Fibroblast of skin of right biceps (primary cell): ENCODE measurements around the gene HGD.
"Not testable (repeated sequence)": the region's sequence is repeated elsewhere in the genome, so short reads cannot be mapped to it uniquely, and the experiment has no call there.

ENCODE experiments used
- DNase-seq: peaks from one replicate; pipeline ENCODE4 v3.0.0-alpha.2; 2013

Gene HGD

DNA sequence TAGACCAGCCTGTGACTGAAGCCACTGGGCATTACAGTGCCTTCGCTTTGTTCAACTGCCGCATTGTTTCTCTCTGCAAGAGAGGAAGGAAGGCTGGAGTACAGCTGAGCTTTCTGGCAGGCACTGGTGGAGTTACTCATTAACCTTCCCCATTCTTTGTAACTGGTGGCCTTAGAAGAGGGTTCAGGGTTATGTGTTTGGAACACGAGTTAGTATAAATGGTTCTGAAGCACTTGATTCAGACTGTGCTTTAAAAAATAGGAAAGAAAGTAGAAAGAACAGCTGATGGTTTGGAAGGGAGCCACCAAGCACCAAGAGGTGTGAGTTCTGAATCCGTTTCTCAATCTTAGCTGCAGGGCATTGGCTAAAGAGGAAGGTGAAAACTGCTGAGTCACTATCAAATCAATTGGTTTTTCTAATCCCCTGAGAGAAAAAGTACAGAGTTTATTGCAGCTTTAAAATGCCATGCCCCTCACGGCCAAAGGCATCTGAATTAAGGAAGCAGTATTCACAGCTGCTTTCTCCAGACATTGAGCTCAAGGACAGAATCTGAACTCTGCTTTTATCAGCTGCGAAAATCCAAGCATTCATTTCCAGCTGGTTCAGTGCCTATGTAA, 3.6 kb downstream of the HGD start:
- DNase-seq, result peak; percentile 56

DNA sequence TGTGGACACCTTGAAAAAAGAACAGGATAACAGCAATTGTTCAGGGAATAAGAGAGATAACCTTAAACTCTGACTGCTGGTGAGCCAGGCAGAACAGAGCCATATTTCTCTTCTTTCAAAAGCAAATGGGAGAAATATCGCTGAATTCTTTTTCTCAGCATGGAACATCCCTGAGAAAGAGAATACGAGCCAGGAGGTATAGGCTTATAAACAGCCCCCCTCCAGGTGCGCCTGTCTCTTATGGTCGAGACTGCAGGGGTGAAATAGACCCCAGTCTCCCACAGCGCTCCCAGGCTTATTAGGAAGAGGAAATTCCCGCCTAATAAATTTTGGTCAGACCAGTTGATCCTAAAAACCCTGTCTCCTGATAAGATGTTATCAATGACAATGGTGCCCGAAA, 4.8 kb downstream of the HGD start:
- not testable (repeated sequence) for DNase-seq

DNA sequence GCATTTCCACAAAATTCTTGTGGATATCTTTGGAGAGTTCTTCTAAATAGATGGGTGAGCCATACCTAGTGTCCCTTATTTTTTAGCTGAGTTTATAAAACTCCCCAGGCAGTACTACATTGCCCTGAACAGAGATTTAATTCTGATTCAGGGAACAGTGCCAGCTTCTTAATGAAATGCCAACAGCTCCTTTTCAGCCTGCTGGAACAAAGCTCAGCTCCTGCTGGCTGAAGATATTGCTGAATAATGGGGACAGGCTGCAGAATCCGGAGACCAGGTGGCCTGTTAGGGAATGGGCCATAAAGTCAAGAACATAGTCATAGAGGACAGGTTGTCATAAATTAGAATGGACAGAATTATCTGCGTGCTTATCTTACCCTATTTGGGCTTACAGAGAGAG, 8.9 kb downstream of the HGD start:
- no peak for DNase-seq

DNA sequence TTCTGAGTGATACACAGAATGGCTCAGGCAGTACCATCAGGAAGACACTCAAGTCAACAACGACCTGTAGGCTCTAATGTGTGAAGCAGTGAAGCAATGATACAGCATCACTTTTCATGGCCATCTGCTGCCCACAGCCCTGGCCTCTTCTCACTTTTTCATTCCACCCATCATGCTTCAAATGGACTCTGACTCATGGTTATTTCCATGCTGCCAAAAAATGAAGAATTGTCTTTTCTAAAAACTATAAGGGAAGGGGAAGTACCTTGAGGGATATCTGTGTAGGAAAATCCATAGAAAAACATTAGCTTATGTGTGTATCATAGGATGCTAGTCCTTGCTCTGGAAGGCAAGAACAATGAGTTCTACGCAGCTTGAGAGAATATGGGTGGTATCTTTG, 11.5 kb downstream of the HGD start:
- no peak for DNase-seq

DNA sequence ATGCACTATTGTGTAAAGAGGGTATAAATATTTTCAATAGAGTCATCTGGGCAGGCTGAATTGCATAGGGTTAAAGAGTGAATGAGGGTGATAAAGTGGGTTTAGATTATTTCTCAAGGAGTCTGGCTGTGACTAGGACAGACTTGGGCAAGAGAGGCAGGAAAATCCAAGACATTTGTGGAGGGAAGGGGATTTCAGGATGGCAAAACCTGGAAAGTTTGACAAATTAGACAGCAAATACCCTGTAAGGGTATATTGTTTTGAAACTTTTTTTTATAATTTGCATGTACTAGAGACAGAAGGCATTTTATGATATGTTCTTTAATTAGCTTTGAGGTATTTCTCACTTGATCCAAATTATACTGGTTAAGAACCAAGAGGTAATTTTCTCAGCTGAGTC, 17.1 kb downstream of the HGD start:
- no peak for DNase-seq

DNA sequence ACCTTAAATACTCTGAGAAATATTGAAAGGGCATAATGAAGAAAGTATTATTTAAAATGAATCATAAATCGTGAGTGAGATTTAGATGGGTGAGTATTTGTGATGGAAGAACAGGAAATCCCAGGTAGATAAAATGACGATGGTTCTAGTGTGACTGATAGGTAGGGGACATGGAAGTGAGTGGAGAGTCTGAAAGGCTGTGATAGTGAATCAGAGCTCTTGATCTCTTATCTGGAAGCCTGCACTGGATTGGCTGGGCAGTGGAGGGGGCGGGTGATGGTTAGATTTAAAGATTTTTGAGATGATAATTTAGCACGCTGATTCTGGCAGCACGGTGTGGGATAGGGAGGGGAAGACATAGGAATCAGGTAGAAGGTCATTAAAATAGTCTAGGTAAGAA, 20.1 kb downstream of the HGD start:
- DNase-seq, result no peak

DNA sequence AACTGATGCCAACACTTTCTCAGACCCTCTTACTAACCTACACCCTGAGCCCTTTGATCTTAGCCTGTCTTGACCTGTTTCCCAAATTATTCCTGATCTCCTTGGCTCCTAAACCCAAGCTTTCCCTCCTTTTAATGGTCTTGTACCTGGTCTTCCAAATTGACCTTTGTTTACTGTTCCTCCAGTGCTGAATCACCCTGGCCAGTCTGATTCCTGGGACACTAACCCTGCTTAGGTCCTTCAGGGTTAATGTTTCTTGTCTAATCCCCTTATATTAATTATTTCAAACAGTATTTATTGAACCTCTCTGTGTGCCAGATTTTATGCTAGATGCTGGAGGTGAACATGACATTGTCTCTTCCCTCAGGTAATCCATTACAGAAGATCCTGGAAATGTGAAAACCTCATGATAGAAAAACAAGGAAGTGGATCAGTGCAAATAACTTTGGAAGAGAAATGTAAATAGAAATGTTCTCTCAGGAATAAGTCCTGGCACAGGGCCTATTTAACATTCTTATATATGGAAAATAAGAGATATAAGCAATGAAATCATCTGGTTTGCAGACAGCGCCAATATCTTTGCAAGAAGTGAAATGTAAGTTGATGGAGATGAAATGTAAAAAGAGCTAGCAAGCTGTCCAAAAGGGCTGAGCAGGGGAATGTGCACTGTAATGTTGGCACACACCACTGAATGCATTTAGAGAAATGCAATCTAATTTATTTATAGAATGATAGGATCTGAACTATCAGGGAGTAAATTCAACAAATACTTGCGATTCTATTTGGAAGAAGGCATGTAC, 20.7 kb downstream of the HGD start:
- DNase-seq, result peak; percentile 38

DNA sequence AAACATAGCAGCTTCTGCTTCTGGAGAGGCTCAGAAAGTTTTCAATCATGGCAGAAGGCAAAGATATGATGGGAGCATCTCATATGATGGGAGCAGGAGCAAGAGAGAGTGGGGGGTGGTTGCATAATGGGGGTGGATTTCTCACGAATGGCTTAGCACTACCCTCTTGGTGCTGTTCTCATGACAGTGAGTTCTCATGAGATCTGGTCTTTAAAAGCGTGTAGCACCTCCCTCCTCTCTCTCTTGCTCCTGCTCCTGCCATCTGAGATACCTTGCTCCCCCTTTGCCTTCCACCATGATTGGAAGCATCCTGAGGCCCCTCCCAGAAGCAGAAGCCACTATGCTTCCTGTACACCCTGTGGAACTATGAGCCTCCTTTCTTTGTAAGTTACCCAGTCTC, 22.2 kb downstream of the HGD start:
- no peak for DNase-seq

DNA sequence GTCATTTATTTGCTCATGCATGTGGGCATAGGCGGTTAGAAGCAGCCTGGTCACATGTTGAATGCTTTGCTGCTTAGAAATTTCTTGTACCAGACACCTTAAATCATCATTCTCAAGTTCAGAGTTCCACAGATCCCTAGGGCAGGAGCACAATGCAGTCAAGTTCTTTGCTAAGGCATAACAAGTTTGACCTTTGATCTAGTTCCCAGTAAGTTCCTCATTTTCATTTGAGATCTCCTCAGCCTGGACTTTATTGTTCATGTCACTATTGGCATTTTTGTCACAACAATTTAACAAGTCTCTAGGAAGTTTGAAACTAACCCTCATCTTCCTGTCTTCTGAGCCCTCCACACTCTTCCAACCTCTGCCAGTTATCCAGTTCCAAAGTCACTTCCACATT, 22.8 kb downstream of the HGD start:
- DNase-seq, result no peak

DNA sequence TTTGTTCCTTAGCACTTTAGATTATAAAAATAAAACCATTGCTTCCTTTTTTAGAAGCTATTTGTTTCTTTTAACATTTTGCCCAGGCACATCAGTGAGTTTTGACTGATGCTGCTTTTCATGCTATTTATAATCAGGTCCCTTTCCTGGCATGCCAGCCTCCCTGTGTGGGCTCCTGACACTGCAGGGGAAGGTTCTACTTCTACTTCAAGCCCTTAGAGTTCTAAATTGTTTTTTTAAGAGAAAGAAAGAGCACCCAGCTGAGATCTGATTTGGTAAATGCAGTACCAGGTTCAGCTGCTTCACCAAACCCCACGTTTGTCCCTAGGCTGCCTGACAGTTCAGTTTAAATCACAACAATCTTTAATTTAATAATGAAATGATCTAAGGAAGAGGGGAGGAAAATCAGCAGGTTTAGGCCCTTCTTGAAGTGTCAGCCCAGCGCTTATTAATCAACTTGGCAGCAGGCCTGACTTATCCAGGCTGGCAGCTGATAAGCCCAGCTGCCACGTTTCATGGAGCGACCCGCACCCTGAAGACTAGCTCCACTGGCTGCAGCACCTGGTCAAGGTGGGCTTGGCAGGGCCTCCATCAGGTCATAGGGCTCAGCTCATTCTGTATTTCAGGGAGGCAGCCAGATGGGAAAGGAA, 29.0 kb downstream of the HGD start:
- DNase-seq, result no peak

DNA sequence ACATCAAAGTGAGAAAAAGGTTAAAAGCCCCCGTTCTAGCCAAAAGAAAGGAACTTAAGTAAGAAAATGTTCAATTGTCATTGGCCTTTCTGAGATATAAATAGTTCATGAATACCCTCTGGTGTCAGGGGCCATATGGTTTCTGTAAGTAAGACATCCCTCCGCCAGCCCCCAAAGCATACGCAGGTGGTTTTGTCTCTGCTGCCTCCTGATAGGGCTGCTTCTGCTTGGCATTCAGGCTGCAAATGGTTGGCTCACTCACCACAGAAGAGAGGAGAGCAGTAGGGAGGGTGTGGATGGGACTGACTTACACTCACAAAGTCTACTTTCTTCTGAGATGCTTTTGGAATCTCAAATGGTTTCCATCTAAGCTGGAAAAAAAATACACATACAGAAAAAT, 29.8 kb downstream of the HGD start:
- DNase-seq, result no peak

DNA sequence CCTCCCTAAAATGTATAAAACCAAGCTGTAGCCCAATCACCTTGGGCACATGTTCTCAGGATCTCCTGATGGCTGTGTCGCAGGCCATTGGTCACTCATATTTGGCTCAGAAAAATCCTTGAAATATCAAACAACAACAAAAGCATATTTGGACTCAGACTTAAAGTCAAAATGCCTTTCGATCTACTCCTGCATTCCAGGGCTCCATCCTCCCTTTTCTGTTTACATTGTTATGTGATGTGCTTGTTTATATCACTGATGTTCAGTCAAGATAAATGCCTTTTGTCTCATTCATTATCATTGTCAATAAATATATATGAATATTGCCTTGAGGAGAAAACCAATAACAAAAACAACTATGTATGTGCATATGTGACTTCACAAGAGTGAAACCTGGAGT, 31.7 kb downstream of the HGD start:
- DNase-seq, result no peak

DNA sequence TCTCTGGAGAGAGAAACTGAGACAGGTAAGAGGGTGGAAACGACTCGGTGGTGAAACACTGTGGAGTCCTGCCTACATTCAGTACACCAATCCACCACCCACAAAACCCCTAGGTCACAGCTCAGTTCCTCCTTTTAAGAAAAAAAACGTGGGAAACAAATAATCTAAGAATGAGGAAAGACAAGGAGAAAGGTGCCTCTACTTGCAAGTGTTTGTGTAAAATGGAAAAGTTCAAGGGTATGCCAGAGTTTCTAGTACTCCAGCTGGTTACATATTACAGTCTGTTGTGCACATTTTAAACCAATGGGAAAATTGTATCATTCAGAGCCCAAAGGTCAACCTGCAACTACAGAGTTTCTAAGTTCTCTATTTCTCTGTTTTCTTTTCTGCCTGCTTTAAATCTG, 32.2 kb downstream of the HGD start:
- no peak for DNase-seq

DNA sequence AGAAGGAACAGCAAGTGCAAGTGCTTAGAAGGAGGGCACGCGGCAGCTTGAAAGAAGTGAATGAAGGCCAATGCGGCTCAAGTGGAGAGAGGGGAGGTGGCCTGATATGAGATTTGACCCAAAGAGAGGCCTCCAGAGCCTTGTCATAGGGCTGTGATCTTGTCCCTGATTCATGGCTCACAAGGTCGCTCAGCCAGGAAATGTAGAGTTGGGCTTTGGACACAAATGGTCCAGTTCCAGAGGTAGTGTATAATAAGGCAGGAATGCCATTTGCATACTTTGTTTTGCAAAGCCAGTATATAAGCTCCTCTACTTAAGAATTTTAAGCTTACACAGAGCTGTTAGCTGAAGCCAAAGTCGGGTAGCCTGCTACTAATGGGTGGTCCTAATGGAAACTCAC, 33.7 kb downstream of the HGD start:
- peak; percentile 7 for DNase-seq

DNA sequence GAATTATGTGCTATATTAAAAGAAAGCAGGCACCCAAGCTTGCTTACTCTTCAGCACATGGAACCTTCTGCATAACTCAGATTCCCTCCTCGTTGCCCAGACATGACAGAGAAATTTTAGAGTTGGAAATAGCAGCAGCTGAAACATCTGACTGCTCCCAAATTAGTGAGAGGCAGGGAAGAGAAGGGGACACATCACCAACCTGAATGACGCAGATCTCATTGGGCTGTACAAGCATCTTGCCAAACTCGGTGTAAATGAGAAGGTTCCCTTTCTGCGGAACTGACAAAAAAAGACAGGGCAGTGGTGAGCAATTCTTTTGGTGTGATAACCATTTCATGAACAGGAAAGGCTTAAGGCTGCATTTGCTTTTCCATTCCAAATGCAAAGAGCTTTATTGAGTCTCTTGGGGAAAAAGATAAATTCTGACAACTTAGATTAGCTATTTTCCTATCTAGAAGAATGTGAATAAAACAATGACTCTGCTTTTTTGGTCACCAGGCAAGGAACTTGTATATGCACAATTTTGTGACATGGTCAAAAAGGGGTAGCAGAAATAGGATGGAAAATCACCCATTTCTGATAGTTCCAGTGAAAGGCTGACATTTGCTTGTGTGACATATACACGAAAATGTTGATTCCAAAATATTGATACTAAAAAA, 35.1 kb downstream of the HGD start:
- DNase-seq, result no peak

DNA sequence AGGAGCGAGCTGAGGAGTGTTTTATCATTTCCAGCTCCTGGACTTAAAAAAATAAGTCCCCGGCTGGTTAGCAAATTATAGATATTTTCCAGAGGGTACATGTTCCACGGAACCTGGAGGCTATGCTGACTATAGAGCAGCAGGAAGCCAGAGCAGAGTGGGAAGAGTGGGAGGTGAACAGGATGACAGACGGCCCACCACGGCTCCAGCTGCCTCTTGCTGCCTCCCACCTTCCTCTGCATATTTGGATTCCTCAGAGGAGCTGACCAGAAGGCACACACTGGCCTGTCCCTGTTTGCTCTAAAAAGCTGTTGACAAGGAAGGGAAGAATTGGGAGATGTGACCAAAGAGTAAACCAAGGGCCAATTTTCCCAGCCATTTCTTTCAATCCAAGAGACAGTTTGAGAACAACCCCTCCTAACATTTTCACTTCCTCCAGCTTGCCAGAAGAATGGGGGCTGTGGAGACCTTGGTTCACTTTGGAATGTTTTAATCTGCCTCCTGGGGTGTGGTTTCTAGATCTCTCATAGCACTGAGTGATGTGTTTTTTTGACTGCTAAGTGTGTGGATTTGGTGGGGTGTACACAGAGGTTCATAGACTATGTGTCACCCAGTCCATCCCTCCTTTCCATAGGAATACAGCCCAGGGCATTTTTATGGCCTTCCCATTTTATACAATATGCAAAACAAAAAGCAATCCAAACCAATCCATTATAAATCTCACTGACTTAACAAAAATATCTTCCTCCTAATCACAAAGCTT, 36.8 kb downstream of the HGD start:
- DNase-seq, result peak; percentile 62

DNA sequence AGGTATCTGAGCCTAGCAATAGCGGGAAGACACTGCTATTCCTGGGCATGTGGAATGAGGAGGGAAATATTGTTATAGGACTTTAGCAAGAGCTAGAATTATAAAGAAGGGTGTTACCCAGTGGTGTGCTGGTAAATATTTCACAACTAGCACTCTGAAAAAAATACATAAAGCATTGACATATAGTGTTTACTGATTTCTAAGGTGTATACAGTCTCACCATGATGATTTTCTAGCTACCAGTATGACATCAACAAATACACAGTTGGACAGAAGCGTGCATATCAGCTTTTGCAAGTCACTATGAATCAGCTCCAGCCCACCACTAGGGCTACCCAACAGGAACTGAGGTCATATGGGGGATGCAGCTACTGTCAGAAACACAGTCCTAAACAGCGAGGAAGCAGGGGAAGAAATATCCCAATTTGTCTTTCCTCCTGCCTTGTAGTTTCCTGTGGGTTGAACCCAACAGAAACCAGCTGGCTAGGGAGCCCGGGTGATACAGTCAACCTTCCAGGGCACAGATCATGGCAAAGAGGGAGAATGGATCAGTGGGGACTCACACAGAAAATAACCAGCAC, 39.6 kb downstream of the HGD start:
- peak; percentile 70 for DNase-seq

DNA sequence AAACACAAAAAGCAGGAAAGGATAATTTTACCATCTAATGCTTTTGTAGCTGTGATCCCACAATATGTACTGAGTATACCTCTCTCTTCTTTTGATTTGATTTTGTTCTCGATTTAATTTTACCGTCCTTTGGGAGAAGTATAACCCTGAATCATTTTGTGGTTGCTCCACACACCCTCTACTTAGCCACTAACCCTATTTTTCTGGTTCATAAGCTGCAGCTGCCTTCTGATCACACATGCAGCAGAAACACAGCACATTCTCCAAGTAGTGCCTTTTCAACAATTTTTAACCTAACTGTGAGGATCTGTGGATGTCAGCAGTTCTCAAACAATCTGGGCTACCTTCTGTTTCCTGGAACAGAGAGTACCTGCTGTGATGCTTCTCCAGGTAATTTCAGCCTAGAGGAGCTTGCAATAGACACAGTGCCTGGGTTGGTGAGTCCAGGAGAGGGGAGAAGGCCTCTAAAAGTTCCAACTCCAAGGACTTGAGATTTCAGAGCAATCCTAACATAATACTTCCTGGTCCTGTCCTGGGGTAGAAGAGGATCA, 40.3 kb downstream of the HGD start:
- no peak for DNase-seq

DNA sequence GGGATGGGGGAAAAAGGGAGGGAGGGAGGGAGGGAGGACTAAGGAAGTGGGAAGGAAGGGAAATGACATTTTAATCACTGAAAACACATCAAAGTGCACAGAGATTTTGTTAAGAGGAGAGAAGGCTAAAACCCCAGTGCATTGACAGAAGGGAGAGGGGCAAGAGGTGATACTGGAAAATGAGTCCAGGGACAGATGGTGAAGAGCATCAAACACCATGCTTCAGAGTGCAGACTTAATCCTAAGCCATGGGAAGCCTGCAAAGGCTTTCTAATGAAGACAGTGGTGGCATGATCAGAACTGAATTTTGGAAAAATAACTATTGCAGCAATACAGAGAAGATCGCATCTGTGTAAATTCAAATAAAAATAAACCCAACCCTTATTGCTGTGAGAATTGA, 41.8 kb downstream of the HGD start:
- no peak for DNase-seq

DNA sequence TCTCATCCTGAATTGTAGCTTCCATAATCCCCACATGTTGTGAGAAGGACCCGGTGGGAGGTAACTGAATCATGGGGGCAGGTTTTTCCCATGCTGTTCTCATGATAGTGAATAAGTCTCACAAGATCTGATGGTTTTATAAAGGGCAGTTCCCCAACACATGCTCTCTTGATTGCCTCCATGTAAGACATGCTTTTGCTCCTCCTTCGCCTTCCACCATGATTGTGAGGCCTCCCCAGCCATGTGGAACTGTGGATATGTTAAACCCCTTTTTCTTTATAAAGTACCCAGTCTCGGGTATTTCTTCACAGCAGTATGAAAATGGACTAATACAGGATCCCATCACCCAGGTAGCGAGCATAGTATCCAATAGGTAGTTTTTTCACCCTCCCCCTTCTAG, 43.2 kb downstream of the HGD start:
- DNase-seq, result not testable (repeated sequence)

DNA sequence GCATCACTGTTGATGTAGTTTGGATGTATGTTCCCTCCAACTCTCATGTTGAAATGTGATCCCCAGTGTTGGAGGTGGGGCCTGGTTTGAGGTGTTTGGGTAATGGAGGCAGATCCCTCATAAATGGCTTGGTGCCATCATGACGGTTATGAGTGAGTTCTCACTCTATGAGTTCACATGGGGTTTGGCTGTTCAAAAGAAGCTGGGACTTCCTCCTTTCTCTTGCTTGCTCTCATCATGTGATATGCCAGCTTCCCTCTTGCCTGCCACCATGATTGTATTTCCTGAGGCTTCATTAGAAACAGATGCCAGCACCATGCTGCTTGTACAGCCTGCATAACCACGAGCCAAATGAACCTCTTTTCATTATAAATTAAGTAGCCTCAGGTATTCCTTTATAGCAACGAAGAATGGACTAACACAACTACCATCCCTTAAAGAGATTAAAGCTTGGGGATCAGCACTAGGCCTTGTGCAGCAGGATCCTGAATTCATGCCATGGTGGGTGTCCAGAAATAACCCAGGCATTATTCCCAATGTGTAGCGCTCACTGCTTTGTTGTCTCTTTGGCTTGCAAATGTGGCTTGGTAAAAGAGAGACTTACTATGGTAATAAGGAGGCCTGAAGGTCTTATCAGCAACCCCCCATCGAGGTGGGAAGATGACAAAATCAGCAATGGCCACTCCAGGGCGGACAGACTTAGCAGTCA, 44.0 kb downstream of the HGD start:
- DNase-seq, result peak; percentile 35
